Activated gamma-delta T cell treated with anti-CD3 and anti-CD28 coated beads, Interleukin-2, amount 50 U/mL, for 16 hours (primary cell): Measurements from ENCODE around the gene ZNF518B.

ENCODE experiments used
- DNase-seq: peaks from one replicate; pipeline ENCODE4 v3.0.0-alpha.2; 2020; ENCODE audit warnings: low read depth

Gene ZNF518B

GRCh38 chr4:10457255-10457801 is at the start of gene ZNF518B:
Gene ZNF518B (minus strand): TSS chr4:10457426. CDS start chr4:10446328, 11,098 bp downstream.
- peak; percentile 68 for DNase-seq

DNA sequence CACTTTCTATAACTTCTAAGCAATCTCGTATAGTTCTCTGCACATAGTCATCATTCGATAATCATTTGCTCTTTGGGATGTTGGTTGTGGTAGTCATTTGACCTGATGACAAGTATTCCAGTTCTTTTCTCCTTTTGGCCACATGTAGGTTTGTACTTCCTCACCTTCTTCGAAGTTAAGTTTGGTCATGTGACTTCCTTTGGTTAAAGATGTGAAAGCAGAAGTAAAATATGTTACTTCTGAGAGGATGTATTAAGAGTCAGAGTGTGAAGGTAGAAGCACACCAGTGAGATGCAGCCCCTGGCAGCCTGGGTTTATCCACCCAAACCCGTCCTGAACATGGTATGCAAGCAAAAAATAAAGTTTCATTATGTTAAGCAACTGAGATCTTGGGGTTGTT is 48.9 kb upstream of the ZNF518B start:
- DNase-seq = no peak

- no peak for DNase-seq
Observed at GRCh38 chr4:10504570-10505179, 47.4 kb upstream of the ZNF518B start.

GRCh38 chr4:10502717-10503116 is 45.5 kb upstream of the ZNF518B start:
- no peak for DNase-seq

- no peak for DNase-seq
Observed at GRCh38 chr4:10500776-10501175, 43.5 kb upstream of the ZNF518B start.

DNA sequence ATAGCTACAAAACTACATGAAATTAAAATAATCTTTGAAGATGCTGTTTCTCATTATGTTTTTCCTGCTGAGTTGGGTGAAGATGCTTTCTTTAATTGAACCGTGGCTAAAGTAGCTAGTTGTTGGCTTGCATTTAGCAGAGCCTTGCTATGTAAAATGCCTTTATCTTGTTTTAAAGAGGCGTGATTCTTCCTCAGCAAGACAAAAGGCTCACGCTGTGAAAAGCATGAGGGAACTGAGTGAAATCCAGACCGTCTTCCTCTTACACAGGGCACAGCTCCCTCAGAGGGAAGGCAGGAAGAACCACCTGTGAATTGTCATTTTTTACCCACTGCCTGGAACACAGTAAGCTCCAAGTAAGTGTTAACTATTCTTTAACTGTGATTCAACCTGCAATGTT is 39.0 kb upstream of the ZNF518B start:
- no peak for DNase-seq

- DNase-seq = no peak
Observed at GRCh38 chr4:10495651-10496050, 38.4 kb upstream of the ZNF518B start.

- no peak for DNase-seq
Observed at GRCh38 chr4:10492464-10492863, 35.2 kb upstream of the ZNF518B start.

DNA sequence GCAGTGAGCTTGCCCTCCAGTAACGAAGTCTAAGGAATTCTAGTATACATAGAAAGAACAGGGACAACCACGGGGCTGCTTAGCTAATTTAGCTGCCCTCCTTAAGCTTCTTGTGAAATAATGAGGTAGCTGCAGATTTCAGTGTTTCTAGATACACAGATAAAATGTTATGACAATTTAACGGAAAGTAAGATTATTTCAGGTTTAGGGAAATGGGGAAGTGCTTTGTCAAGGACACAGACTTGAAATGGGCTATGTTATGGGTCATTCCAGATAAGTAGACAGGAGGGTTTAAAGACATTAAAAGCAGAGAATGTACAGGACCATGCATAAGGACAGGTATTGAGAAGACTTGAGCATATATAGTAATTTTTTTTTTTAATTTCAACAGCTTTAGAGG is 34.2 kb upstream of the ZNF518B start:
- no peak for DNase-seq

GRCh38 chr4:10490996-10491395 is 33.8 kb upstream of the ZNF518B start:
- DNase-seq = no peak

DNA sequence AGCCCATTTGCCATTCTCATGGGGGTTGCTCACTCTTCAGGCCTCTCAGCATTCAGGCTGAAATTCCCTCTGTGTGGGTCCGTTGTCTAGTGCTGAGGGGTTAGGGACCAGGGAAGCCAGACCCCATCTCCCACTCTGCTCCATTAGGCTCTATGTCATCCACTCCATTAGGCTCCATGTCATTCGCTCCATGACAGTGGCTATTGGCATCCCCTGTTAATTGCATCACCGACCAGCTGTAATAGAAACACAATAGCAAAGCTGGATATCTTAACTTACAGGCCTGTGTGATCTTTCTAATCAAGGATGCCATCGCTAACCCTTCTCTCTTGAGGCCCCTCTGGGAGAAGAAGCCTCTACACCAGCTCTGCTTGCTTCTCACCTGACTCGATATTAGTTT is 25.7 kb upstream of the ZNF518B start:
- no peak for DNase-seq

- no peak for DNase-seq
Observed at GRCh38 chr4:10480616-10481015, 23.4 kb upstream of the ZNF518B start.

DNA sequence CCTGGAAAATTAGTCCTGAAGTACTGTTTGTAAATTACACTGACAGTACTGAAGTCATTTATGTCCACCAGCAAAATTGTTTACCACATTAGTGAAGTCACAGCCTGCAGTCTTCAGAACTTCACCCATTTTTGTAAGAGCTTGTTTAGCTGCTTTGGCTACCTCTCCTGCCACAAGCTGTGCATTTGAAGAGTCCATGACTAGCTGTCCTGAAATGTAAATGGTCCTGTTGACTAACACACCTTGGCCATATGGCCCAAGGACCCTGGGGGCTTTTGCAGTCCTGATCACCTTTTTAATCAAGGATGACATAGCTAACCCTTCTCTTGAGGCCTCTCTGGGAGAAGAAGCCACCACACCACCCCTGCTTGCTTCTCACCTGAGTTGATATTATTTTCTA is 21.4 kb upstream of the ZNF518B start:
- no peak for DNase-seq

DNA sequence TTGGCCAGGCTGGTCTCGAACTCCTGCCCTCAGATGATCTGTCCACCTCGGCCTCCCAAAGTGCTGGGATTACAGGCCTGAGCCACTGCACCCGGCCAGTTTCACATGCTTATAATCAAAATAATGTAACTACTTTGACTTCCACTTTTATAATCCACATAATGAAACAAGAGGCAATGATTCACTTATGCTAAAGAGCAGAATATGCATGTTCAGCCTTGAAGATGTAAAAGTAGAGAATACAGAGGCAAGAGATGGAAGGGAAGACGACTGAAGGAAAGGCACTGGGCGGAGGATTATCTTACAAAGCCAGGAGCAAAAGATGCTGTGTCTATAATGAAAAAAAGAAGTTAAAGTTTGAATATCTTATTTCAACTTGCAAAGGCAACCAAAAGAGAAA is 13.3 kb upstream of the ZNF518B start:
- DNase-seq = no peak

DNA sequence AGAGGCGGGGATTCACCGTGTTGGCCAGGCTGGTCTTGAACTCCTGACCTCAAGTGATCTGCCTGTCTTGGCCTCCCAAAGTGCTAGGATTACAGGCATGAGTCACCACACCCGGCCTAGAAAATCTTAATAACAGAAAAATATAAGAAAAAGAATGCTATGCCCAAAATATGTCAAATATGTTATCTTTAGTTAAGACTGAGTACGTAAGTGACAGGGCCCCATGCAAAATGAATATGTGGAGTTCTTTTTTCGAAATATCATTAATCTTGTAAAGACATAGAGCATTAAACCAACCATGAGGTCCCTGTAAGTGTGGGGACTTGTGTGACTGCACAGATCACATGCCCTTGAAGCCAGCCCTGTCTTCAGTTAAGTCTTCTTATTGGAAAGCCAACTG is 8.9 kb upstream of the ZNF518B start:
- DNase-seq = no peak

DNA sequence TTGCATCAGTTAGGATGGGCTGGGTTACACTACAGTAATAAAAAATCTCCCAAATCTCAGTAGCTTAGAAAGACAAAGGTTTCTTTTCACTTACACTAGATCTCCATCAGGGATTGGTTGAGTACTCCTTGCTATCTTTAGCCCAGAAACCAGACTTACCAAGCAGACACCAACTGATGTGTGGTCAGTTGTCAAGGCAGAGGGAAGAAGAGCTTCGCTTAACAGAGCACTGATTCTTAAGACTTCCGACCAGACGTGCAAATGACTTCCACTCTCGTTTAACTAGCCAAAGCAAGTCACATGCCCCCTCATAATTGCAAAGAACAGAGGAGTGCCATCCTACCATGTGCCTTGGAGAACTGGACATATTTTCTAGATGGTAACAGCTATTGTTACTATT is 5.7 kb upstream of the ZNF518B start:
- no peak for DNase-seq

DNA sequence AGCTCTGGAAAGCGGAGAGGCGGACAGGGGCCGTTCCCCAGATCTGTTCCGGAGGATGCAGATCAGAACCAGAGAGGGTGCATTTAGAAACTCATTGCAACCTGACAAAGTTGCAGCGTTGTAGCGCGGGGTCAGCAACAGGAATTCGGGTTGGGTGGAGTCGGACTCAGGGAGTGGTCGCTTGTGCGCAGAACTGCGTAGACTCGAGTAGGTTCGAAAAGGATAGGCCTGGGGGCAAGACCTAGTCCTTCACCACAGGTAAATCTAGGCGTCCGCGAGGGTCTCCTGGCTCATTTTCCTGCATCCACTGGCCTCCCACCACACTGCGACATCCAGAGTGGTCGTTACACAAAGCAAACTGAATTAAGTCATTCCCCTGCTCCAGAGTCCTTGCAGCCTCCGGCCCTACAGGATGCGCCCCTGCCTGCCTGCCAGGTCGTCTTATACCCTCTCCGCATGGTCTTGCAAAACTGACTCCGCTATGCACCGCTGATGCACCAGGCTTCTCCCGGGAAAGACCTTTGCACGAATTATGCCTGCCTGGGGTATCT is 4.7 kb upstream of the ZNF518B start:
- DNase-seq = no peak

- peak; percentile 46 for DNase-seq
Observed at GRCh38 chr4:10461091-10461849, 4.0 kb upstream of the ZNF518B start.

DNA sequence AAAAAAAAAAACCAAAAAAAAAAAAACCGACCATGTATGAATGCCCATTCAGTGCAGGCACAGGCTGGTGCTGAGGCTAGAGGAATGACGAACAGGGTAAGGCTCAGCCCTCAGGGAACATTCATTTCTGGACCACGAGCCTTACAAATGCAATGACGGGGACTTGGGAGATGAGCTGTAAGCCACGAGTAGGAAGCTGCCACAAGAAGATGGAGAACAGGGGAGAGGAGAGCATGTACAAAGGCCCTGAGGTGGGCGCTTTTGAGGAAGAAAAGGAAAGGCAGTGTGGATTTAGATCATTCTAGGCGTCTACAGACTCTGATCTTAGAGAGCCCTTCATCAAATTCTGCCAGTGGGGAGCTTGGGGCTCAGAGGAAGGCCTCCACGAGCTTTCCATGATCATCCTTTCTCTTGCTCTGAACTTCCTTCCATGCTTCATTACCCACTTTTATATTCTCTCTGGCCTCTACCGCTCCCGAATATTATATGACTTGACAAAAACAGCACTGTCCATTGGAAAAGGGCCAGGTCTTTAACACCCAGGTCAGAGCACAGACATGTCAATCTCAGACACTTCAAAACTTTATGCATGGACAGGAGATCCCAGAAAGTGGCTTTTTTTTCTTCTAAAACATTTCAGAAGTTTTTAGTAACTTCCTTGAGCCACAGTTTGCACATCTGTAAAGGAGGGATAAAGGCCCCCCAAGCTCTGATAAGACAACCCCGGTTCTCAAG is 3.3 kb upstream of the ZNF518B start:
- DNase-seq = no peak

- DNase-seq = no peak
Observed at GRCh38 chr4:10459305-10459704, 2.1 kb upstream of the ZNF518B start.

- DNase-seq = no peak
Observed at GRCh38 chr4:10458177-10458576, 951 bp upstream of the ZNF518B start.

DNA sequence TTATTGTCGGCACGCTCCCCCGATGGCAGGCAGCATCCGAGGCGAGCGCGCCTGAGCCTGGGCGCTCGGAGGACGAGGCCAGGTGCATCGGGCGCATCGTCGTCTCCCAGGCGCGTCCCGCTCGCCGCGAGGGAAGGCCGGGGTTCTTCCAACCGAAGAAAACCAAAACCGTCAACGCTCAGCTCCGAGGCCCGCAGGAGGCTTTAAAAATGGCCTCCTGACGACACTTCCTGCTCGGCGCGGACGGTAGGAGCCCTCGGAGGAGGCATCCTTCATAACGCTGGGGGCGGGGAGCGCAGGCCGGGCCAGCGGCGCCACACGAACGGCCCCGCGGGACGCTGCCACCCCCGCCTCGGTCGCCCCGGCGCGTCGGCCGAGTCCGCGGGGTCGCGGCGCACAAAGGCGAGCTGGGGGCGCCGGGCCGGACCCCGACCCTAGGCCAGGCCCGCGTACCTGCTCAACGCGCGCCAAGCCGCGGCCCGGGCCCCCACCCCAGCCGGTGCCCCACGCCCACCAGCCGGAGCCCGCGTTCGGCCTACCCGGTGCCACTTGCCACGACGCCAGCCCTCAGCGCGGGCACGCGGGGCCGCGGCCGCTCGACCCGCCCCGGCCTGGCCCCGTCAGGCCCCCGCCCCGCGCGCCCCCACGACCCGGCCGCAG is 501 bp downstream of the ZNF518B start:
- peak; percentile 28 for DNase-seq
